ENCODE data around the gene RRP8.

Gene RRP8

GRCh38 chr11:6568191-6568918 is 35.1 kb downstream of the RRP8 start:
- DNase-seq (ENCODE audit: low read depth) = no peak

DNA sequence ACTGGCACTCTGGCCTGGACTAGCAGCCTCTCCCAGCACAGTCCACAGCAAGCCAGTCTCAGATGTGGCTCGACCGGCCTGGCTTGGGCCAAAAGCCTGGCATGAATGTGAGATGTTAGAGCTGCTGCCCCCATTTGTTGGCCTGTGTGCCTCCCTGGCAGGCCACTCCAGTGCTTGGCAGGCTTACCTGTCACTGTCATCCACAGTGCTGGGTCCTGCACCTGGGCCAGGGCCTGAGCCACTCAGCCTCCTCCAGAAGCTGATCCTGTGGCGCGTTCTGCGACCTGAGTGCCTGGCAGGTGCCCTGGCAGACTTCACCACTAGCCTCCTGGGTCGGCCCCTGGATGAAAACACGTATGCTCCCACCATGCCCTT is 36.1 kb downstream of the RRP8 start:
- no peak for DNase-seq (ENCODE audit: low read depth)

- no peak for DNase-seq (ENCODE audit: low read depth)
These were observed 36.6 kb downstream of the RRP8 start for GRCh38 chr11:6566704-6567370.

DNA sequence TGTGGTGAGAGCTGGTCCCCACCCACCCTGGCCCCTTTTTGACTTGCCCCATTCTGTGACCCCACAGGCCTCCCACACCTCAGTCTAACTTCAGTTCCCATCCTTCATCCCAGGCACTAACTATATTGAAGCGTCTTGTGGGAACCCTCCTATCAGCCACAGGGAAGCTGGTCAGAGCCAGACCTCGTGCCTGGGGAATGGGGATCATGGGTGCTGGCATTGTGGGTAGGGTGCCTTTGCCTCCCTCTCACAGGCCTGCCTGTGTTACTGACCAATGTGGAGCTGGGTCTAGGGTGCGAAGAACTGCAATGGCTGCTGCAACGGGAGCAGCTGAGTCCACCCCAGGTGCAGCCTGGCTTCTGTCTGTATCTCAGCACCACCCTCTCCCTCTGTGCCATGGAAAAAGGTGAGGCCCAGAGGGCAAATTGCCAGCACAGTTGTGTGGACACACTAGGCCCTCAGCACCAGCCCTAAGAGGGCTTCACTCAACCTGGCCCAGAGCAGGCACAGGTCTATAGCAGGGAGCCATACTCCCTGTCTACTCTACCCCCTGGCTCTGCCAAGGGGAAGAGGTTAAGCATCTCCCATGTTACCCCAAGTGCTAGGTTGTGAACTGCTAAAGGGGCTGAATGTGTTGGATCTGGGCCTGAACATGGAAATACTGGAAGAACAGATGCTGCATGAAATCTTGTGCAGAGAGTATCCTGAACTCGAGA is 37.3 kb downstream of the RRP8 start:
- no peak for DNase-seq (ENCODE audit: low read depth)

GRCh38 chr11:6565325-6565724 is 38.1 kb downstream of the RRP8 start:
- DNase-seq (ENCODE audit: low read depth) = no peak

DNA sequence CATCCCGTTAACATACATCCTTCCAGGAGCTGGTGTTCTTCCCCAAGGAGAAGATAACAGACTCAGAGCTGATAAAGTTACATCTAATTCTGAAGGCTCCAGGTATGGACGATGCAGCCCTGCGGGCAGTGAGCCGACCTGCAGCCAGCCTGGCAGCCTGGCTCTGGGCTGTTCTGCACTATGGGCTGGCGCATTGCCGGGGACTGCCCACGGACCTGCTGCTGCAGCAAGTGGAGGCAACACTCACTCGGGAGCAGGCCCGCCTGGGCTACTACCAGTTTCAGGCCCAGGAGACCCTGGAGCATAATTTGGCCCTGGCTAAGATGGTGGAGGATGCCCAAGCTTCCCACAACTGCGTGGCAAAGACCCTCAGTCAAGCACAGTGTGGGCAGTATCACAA is 39.7 kb downstream of the RRP8 start:
- no peak for DNase-seq (ENCODE audit: low read depth)

GRCh38 chr11:6563121-6563619 is 40.2 kb downstream of the RRP8 start:
- no peak for DNase-seq (ENCODE audit: low read depth)

- DNase-seq (ENCODE audit: low read depth) = no peak
These were observed 42.1 kb downstream of the RRP8 start for GRCh38 chr11:6561288-6561687.

DNA sequence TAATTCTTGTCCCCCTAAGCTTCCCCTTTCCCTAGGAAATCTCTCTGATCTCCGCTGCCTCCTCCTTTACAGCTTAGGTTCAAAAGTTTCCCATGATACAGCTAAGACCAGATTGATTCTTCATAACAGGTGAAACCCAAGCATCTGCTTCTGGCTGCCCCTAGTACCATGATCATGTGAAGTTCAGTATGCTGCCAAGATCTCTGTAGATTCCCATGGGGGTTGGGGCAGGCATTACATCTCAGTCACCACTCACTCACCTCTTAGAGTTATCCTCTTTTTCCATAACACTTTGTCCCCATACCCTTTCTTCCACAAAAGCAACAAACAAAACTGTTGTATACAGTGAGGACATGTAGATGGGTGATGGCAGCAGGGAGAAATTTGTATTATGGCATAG is 44.0 kb downstream of the RRP8 start:
- DNase-seq (ENCODE audit: low read depth) = no peak

GRCh38 chr11:6557761-6558674 is 45.4 kb downstream of the RRP8 start:
- DNase-seq (ENCODE audit: low read depth) = no peak

- no peak for DNase-seq (ENCODE audit: low read depth)
These were observed 46.4 kb downstream of the RRP8 start for GRCh38 chr11:6557063-6557462.

DNA sequence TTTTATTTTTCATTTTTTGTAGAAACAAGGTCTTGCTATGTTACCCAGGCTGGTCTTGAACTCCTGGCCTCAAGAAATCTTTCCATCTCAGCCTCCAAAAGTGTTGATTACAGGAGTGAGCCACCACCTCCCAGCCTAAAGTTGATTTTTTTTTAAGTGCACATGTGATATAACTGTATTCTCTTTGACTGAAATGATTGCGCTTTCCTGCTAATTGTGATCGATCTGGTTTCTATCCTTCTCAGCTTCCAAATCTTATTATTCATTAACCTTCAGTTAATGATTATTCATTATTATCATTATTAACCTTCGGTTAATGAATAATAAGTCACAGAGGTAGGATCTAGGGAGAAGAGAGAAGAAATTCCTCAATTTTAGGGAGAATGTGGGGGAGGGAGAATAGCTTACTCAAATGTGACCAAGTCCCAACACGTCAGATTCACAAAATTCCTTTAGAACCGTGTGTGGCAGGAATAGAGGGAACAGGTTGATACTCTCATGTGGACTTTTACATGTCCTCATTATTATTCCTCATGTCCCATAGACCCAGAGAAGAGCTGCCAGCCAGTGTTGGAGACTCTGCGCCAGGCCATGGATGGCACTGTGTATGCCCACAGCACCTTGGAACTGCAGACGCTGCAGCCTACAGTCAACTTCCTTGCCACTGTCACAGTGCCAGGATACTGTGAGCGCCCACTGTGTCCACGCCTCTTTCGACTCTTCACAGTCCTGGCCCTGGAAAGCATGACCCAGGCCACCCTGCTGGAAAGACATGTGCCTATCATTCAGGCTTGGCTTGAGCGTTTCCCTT is 47.1 kb downstream of the RRP8 start:
- no peak for DNase-seq (ENCODE audit: low read depth)

- DNase-seq (ENCODE audit: low read depth) = no peak
These were observed 48.3 kb downstream of the RRP8 start for GRCh38 chr11:6554828-6555706.

DNA sequence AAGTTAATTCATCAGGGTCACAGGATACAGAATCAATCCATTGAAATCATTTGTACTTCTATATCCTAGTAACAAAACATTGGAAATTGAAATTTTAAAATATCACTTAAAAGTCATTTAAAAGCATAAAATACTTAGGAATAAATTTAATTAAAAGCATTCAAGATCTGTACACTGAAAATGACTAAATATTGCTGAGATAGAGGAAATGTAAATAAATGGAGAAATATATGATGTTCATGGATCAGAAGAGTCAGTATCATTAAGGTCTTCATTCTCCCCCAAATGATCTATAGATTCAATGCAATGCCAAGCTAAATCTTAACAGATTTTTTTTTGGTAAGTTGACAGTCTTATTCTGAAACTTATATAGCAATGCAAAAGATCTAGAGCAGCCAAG is 49.8 kb downstream of the RRP8 start:
- DNase-seq (ENCODE audit: low read depth) = no peak

GRCh38 chr11:6548641-6549040 is 54.8 kb downstream of the RRP8 start:
- no peak for DNase-seq (ENCODE audit: low read depth)

- DNase-seq (ENCODE audit: low read depth) = no peak
These were observed 55.3 kb downstream of the RRP8 start for GRCh38 chr11:6548121-6548520.

DNA sequence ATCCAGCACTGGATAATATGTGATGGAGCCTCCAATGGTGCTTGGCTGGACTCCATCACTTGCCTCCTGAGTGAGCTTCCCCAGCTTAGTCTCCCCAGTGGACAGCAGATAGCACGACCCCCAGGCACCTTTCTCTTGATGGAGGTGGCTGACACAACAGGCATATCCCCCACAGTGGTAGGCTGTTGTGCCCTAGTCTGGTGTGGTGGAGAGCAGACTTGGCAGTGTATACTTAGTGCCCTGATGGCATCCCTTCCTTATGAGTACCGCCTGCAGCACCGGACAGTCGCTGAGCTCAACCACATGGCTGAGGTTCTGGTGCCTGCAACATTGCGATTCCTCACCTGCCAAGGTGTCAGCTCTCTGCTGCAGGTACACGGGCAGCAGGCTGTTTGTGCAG is 56.2 kb downstream of the RRP8 start:
- DNase-seq (ENCODE audit: low read depth) = no peak

GRCh38 chr11:6546735-6547134 is 56.7 kb downstream of the RRP8 start:
- no peak for DNase-seq (ENCODE audit: low read depth)

DNA sequence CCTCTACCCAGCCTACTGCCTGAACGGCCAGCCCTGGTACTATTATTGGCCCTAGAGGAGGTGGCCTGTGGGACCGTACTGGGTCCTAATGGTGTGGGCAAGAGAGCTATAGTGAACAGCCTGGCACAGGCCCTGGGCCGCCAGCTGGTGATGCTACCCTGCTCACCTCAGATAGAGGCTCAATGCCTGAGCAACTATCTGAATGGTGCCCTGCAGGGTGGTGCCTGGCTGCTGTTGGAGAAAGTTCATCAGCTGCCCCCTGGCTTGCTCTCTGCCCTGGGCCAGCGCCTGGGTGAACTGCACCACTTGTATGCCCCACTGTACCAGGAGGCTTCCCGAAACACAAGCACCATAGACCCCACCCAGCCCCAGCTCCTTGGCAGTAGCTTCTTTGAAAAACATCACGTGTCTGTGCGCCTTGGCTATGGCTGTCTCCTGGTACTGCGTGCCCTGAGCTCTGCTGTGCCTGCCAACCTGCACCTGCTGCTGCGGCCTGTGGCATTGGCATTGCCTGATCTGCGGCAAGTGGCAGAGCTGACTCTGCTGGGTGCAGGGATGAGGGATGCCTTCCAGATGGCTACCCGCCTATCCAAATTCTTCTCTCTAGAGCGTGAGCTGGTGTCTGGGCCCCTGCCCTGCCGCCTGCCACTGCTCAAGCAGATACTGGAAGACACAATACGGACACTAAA is 57.4 kb downstream of the RRP8 start:
- no peak for DNase-seq (ENCODE audit: low read depth)
